Measurements from ENCODE around the gene CUL4A. TPM values are rescaled to one million over a fixed set of nuclear protein-coding genes. Genes with fewer than 3 reads are reported as not detected.

Gene CUL4A
- total RNA-seq, 2 experiments from 2014 or later, result 54.6 to 56.6 TPM

- ATAC-seq (ENCODE audit: poor library complexity) (peak; percentile 12), DNase-seq (no peak)
- no peak for TF ChIP-seq CTCF (IDR thresholded peaks at IDR 0.05)
- ChIA-PET CTCF (no interaction called here), POLR2A (interaction anchor here (0.6 to 2.7 kb wide), 6 partner anchors 10 to 257 kb away, joined by 3 to 10 read pairs (median 4); partner anchors contain the start of genes CUL4A and PCID2)
- Mint-ChIP-seq H3K4me3 (no peak overlapping the region), H3K4me1 (ENCODE audit: low read depth) (peaks cover 37% of the 10 kb centered on the region), H3K27ac (peak overlapping the region; percentile 60), H3K27me3 (no peaks in the 10 kb centered on the region), H3K36me3 (ENCODE audit: low read depth) (peaks cover 18% of the 10 kb centered on the region), H3K9me3 (peaks cover 4% of the 10 kb centered on the region)
- peaks cover 0 to 10% of the 10 kb centered on the region in 2 experiments for H3K9me3 ChIP-seq (ENCODE audit: control insufficient read depth in 1 of 2, insufficient read depth in 1 of 2, low read length in 2 of 2)
- no peaks in the 10 kb centered on the region for H3K27me3 ChIP-seq (ENCODE audit: control insufficient read depth in 1 of 2, insufficient read depth in 2 of 2, low read length in 2 of 2)
- H3K4me1 ChIP-seq (ENCODE audit: insufficient read depth, low read length), result peaks cover 19% of the 10 kb centered on the region
- H3K27ac ChIP-seq (ENCODE audit: low read depth in 1 of 2, low read length in 2 of 2), result no peak overlapping the region
- no peak overlapping the region for H3K4me3 ChIP-seq (ENCODE audit: low read length)
- peaks cover 13% of the 10 kb centered on the region for H3K36me3 ChIP-seq (ENCODE audit: insufficient read depth, low read length)
- intact Hi-C loops (cut with DNase I, micrococcal nuclease), result no loop called here
These were observed 44.9 kb upstream of the CUL4A start for GRCh38 chr13:113164492-113164891.

- Mint-ChIP-seq H3K9me3 (peaks cover 4% of the 10 kb centered on the region), H3K4me3 (no peak overlapping the region), H3K4me1 (ENCODE audit: low read depth) (peaks cover 30% of the 10 kb centered on the region), H3K36me3 (ENCODE audit: low read depth) (peaks cover 27% of the 10 kb centered on the region), H3K27ac (no peak overlapping the region), H3K27me3 (no peaks in the 10 kb centered on the region)
- POLR2A ChIA-PET, result interaction anchor here (2.7 kb wide), 1 partner anchor 43 kb away, joined by 10 read pairs; the partner anchor contains the start of genes CUL4A and PCID2
- TF ChIP-seq CTCF (IDR thresholded peaks at IDR 0.05), result no peak
- peaks cover 0 to 10% of the 10 kb centered on the region in 2 experiments for H3K9me3 ChIP-seq (ENCODE audit: control insufficient read depth in 1 of 2, insufficient read depth in 1 of 2, low read length in 2 of 2)
- H3K4me3 ChIP-seq (ENCODE audit: low read length), result no peak overlapping the region
- H3K4me1 ChIP-seq (ENCODE audit: insufficient read depth, low read length), result peaks cover 25% of the 10 kb centered on the region
- H3K27ac ChIP-seq (ENCODE audit: low read depth in 1 of 2, low read length in 2 of 2), result no peak overlapping the region
- ATAC-seq (ENCODE audit: poor library complexity) (no peak), DNase-seq (no peak)
- peaks cover 19% of the 10 kb centered on the region for H3K36me3 ChIP-seq (ENCODE audit: insufficient read depth, low read length)
- CTCF ChIA-PET, result no interaction called here
- no peaks in the 10 kb centered on the region for H3K27me3 ChIP-seq (ENCODE audit: control insufficient read depth in 1 of 2, insufficient read depth in 2 of 2, low read length in 2 of 2)
- intact Hi-C loops (cut with DNase I, micrococcal nuclease), result no loop called here
These were observed 43.1 kb upstream of the CUL4A start for GRCh38 chr13:113166266-113166665.

GRCh38 chr13:113166681-113167080 lies 42.7 kb upstream of the CUL4A start:
- ATAC-seq (ENCODE audit: poor library complexity) (no peak), DNase-seq (no peak)
- Histone ChIP-seq H3K9me3 (ENCODE audit: control insufficient read depth in 1 of 2, insufficient read depth in 1 of 2, low read length in 2 of 2) (peaks cover 0 to 10% of the 10 kb centered on the region in 2 experiments), H3K4me1 (ENCODE audit: insufficient read depth, low read length) (peaks cover 25% of the 10 kb centered on the region), H3K27me3 (ENCODE audit: control insufficient read depth in 1 of 2, insufficient read depth in 2 of 2, low read length in 2 of 2) (no peaks in the 10 kb centered on the region), H3K4me3 (ENCODE audit: low read length) (no peak overlapping the region), H3K36me3 (ENCODE audit: insufficient read depth, low read length) (peaks cover 23% of the 10 kb centered on the region), H3K27ac (ENCODE audit: low read depth in 1 of 2, low read length in 2 of 2) (no peak overlapping the region)
- POLR2A ChIA-PET, result interaction anchor here (2.7 kb wide), 1 partner anchor 43 kb away, joined by 10 read pairs; the partner anchor contains the start of genes CUL4A and PCID2
- H3K4me3 Mint-ChIP-seq, result no peak overlapping the region
- TF ChIP-seq CTCF (IDR thresholded peaks at IDR 0.05), result no peak
- H3K4me1 Mint-ChIP-seq (ENCODE audit: low read depth), result peaks cover 28% of the 10 kb centered on the region
- H3K27me3 Mint-ChIP-seq, result no peaks in the 10 kb centered on the region
- no peak overlapping the region for H3K27ac Mint-ChIP-seq
- H3K36me3 Mint-ChIP-seq (ENCODE audit: low read depth), result peaks cover 27% of the 10 kb centered on the region
- H3K9me3 Mint-ChIP-seq, result peaks cover 4% of the 10 kb centered on the region
- CTCF ChIA-PET, result no interaction called here
- intact Hi-C loops (cut with DNase I, micrococcal nuclease), result no loop called here
